Hepatocyte (in vitro differentiated cells): Measurements from ENCODE around the gene DAB1.

Experiments
- EZH2 ChIP-seq: fragments of 200-600 bp; sonication (generic); IDR thresholded peaks from 2 replicates; pipeline ENCODE4 v1.6.1; 2016; ENCODE audit warnings: antibody characterized with exemption, mild to moderate bottlenecking, borderline replicate concordance
- TF ChIP-seq, protein P1 (sequence below): fragments of 200-600 bp; sonication (generic); IDR thresholded peaks from 2 replicates; pipeline ENCODE4 v1.5.1; 2016; ENCODE audit warnings: antibody characterized with exemption, mild to moderate bottlenecking; ENCODE audit not compliant: poor library complexity

GRCh38 chr1:57160594-57160993 is 263.3 kb downstream of the DAB1 start:
- TF ChIP-seq, protein P1, sequence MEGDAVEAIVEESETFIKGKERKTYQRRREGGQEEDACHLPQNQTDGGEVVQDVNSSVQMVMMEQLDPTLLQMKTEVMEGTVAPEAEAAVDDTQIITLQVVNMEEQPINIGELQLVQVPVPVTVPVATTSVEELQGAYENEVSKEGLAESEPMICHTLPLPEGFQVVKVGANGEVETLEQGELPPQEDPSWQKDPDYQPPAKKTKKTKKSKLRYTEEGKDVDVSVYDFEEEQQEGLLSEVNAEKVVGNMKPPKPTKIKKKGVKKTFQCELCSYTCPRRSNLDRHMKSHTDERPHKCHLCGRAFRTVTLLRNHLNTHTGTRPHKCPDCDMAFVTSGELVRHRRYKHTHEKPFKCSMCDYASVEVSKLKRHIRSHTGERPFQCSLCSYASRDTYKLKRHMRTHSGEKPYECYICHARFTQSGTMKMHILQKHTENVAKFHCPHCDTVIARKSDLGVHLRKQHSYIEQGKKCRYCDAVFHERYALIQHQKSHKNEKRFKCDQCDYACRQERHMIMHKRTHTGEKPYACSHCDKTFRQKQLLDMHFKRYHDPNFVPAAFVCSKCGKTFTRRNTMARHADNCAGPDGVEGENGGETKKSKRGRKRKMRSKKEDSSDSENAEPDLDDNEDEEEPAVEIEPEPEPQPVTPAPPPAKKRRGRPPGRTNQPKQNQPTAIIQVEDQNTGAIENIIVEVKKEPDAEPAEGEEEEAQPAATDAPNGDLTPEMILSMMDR, result no peak
- TF ChIP-seq EZH2, result no peak
